GM12891 (cell line): ENCODE measurements around the gene CNRIP1.
A peak's percentile ranks its signal among the peaks of the same experiment; 100 is the strongest.
"Not testable (repeated sequence)": the region's sequence is repeated elsewhere in the genome, so short reads cannot be mapped to it uniquely, and the experiment has no call there.

Experiments used
- DNase-seq: peaks from one replicate; pipeline ENCODE4 v3.0.0; 2011; ENCODE audit warnings: low spot score; ENCODE audit not compliant: insufficient read length
- FAIRE-seq: peaks from 2 replicates; lab custom pipeline; 2011; peaks lifted over from hg19 to GRCh38; lab: Jason Lieb, UNC
- PAX5 ChIP-seq: IDR thresholded peaks from 2 replicates; pipeline ENCODE4 v1.6.1; 2011; ENCODE audit warnings: low read length, moderate library complexity, mild to moderate bottlenecking; ENCODE audit not compliant: insufficient read depth, severe bottlenecking
- POLR2A ChIP-seq: IDR thresholded peaks from 2 replicates; pipeline ENCODE4 v1.6.1; 2011; ENCODE audit warnings: low read depth, low read length, control low read depth
- POLR2AphosphoS5 ChIP-seq: IDR thresholded peaks from 2 replicates; pipeline ENCODE4 v1.6.1; 2011; ENCODE audit warnings: low read depth, low read length, control low read depth
- POU2F2 ChIP-seq: IDR thresholded peaks from 2 replicates; pipeline ENCODE4 v1.6.1; 2011; ENCODE audit warnings: low read depth, mild to moderate bottlenecking, control low read depth, low read length, moderate library complexity
- SPI1 ChIP-seq: IDR thresholded peaks from 2 replicates; pipeline ENCODE4 v1.6.1; 2011; ENCODE audit warnings: low read depth, low read length, control low read depth
- TAF1 ChIP-seq: IDR thresholded peaks from 2 replicates; pipeline ENCODE4 v1.6.1; 2011; ENCODE audit warnings: low read depth, low read length, control low read depth

The CNRIP1 gene

GRCh38 chr2:68359889-68360288, 40.1 kb upstream of the CNRIP1 start:
- TF ChIP-seq SPI1 (no peak), POLR2AphosphoS5 (no peak), POLR2A (no peak), PAX5 (no peak), TAF1 (no peak), POU2F2 (no peak)
- no peak for FAIRE-seq
- DNase-seq: no peak

- TF ChIP-seq TAF1 (no peak), SPI1 (no peak), POLR2A (no peak), POU2F2 (no peak), PAX5 (no peak), POLR2AphosphoS5 (no peak)
- peak; percentile 85 for FAIRE-seq
- peak; percentile 12 for DNase-seq
Measured at GRCh38 chr2:68357605-68358337, 38.0 kb upstream of the CNRIP1 start.

- no peak for TF ChIP-seq POLR2A
- no peak for TF ChIP-seq PAX5
- TF ChIP-seq SPI1: no peak
- DNase-seq (no peak), FAIRE-seq (no peak)
Measured at GRCh38 chr2:68356599-68357239, 37.0 kb upstream of the CNRIP1 start.

- no peak for TF ChIP-seq POU2F2
- no peak for TF ChIP-seq POLR2A
- no peak for TF ChIP-seq PAX5
- TF ChIP-seq TAF1: no peak
- TF ChIP-seq SPI1: no peak
- FAIRE-seq (no peak), DNase-seq (no peak)
Measured at GRCh38 chr2:68352651-68353391, 33.1 kb upstream of the CNRIP1 start.

- FAIRE-seq: no peak
- DNase-seq: no peak
- TF ChIP-seq PAX5 (no peak), SPI1 (no peak), TAF1 (no peak), POU2F2 (no peak), POLR2A (no peak), POLR2AphosphoS5 (no peak)
Measured at GRCh38 chr2:68351997-68352396, 32.2 kb upstream of the CNRIP1 start.

GRCh38 chr2:68349091-68349490, 29.3 kb upstream of the CNRIP1 start:
- not testable (repeated sequence) for DNase-seq, FAIRE-seq

- TF ChIP-seq PAX5: no peak
- TF ChIP-seq POU2F2: no peak
- TF ChIP-seq POLR2A: no peak
- TF ChIP-seq SPI1: no peak
- no peak for TF ChIP-seq POLR2AphosphoS5
- FAIRE-seq (no peak), DNase-seq (no peak)
Measured at GRCh38 chr2:68345129-68345875, 25.6 kb upstream of the CNRIP1 start.

- TF ChIP-seq POU2F2: no peak
- TF ChIP-seq POLR2AphosphoS5: no peak
- no peak for TF ChIP-seq SPI1
- TF ChIP-seq POLR2A: no peak
- no peak for TF ChIP-seq TAF1
- no peak for TF ChIP-seq PAX5
- FAIRE-seq (no peak), DNase-seq (no peak)
Measured at GRCh38 chr2:68344031-68344430, 24.3 kb upstream of the CNRIP1 start.

GRCh38 chr2:68342470-68342869, 22.7 kb upstream of the CNRIP1 start:
- DNase-seq (no peak), FAIRE-seq (no peak)
- TF ChIP-seq SPI1: no peak
- no peak for TF ChIP-seq TAF1
- TF ChIP-seq POU2F2: no peak
- TF ChIP-seq POLR2A: no peak
- TF ChIP-seq PAX5: no peak
- TF ChIP-seq POLR2AphosphoS5: no peak

- DNase-seq: no peak
- no peak for FAIRE-seq
- TF ChIP-seq SPI1 (peak; percentile 57), POLR2A (no peak), POLR2AphosphoS5 (no peak), PAX5 (no peak)
Measured at GRCh38 chr2:68341583-68341982, 21.8 kb upstream of the CNRIP1 start.
